SU-DHL-6 (cell line): Measurements from ENCODE around the gene PNLIPRP3.

Experiments
- EZH2phosphoT487 ChIP-seq: fragments of 200-600 bp; sonication (generic), shearing (Covaris generic); conservative IDR thresholded peaks from 2 replicates; pipeline ENCODE4 v1.6.1; 2018; ENCODE audit warnings: mild to moderate bottlenecking, antibody characterized with exemption, low read length, moderate library complexity, mixed read lengths
- TF ChIP-seq, protein P1 (sequence below): fragments of 200-600 bp; sonication (generic); IDR thresholded peaks from one replicate; pipeline ENCODE4 v1.5.1; 2017; ENCODE audit warnings: antibody characterized with exemption, mild to moderate bottlenecking, low read length, moderate library complexity; ENCODE audit not compliant: insufficient read depth, poor library complexity, severe bottlenecking

DNA sequence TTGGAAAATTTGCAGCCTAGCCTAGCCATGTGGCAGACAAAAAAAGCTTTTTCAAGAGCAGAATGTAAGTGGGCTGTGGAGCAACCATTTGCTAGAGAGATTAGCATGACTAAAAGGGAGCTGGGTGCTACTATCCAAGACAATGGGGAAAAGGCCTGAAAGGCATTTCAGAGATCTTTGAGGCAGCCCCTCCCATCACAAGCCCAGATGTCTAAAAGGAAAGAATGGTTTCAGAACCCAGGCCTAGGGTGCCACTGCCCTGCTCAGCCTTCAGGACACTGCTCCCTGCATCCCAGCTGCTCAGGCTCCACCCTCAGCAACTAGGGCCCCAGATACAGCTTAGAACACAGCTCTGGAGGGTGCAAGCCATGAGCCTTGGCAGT lies 24.7 kb downstream of the PNLIPRP3 start:
- TF ChIP-seq, protein P1, sequence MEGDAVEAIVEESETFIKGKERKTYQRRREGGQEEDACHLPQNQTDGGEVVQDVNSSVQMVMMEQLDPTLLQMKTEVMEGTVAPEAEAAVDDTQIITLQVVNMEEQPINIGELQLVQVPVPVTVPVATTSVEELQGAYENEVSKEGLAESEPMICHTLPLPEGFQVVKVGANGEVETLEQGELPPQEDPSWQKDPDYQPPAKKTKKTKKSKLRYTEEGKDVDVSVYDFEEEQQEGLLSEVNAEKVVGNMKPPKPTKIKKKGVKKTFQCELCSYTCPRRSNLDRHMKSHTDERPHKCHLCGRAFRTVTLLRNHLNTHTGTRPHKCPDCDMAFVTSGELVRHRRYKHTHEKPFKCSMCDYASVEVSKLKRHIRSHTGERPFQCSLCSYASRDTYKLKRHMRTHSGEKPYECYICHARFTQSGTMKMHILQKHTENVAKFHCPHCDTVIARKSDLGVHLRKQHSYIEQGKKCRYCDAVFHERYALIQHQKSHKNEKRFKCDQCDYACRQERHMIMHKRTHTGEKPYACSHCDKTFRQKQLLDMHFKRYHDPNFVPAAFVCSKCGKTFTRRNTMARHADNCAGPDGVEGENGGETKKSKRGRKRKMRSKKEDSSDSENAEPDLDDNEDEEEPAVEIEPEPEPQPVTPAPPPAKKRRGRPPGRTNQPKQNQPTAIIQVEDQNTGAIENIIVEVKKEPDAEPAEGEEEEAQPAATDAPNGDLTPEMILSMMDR: no peak
- no peak for TF ChIP-seq EZH2phosphoT487
